Pancreas (tissue), 10 donors: Measurements from ENCODE around the gene SPHKAP. TPM values are rescaled to one million over a fixed set of nuclear protein-coding genes. Genes with fewer than 3 reads are reported as not detected.

Experiments used
- ATAC-seq, 4 donors: fragments of 200-7000 bp; cut with Tn5 transposase; one replicate each; pipeline versions ENCODE4 v1.8.0 to v1.9.1; 2020; ENCODE audit warnings: mild to moderate bottlenecking in 4 of 4, moderate library complexity in 4 of 4
- DNase-seq, 6 donors: peaks; one replicate each; pipeline ENCODE4 v3.0.0-alpha.2; 2020
- FAIRE-seq: peaks from 2 replicates; lab custom pipeline; 2012; peaks lifted over from hg19 to GRCh38; lab: Jason Lieb, UNC
- H3K27ac ChIP-seq, 4 donors: fragments of 200-600 bp; sonication (generic); 1 replicate in 3 of 4; 2 replicates in 1 of 4; pipeline versions ENCODE4 v1.5.0 to v1.8.0; 2020
- H3K27me3 ChIP-seq, 4 donors: fragments of 200-600 bp; one replicate each; pipeline ENCODE4 v1.8.0; 2021
- H3K36me3 ChIP-seq, 3 donors: fragments of 200-600 bp; sonication (generic) in 1 of 3; one replicate each; pipeline versions ENCODE4 v1.5.0 to v1.8.0; 2020 to 2021
- H3K4me1 ChIP-seq, 3 donors: fragments of 200-600 bp; one replicate each; pipeline ENCODE4 v1.8.0; 2021
- H3K4me3 ChIP-seq, 4 donors: fragments of 200-600 bp; sonication (generic) in 2 of 4; one replicate each; pipeline versions ENCODE4 v1.5.0 to v1.8.0; 2020 to 2021
- H3K9me3 ChIP-seq, 4 donors: fragments of 200-600 bp; one replicate each; pipeline ENCODE4 v1.8.0; 2021
- CTCF ChIP-seq, 4 donors: fragments of 200-600 bp; sonication (generic) in 3 of 4; IDR thresholded peaks; one replicate each; pipeline versions ENCODE4 v1.5.0 to v1.8.0; 2021; ENCODE audit warnings: antibody characterized with exemption in 4 of 4
- WGBS, 2 donors: extraction: QIAGEN DNeasy Blood & Tissue Kit; methylation state at CpG; one replicate each; pipeline ENCODE4 v1.1.7; 2013; 5-methylcytosine and 5-hydroxymethylcytosine counted together
- intact Hi-C, 3 donors: fragments of 100-400 bp; cut with DNase I; formaldehyde crosslinking; loops; one replicate each; pipeline versions ENCODE4 v1.11.1 to v1.14.2; 2022
- polyA plus RNA-seq, 2 donors: library from polyadenylated mRNA; stranded (reverse); fragments of 200-250 nt; gene quantifications; one replicate each; pipeline ENCODE4 v1.2.3, GENCODE V29; 2013
- total RNA-seq, 6 donors: library from RNA; stranded (reverse); fragmentation: NEBNext Ultra II Directional in 4 of 6; extraction: Animal tissue kit (Norgen Biotek cat#: 25700) in 4 of 6; gene quantifications; one replicate each; pipeline versions ENCODE4 v1.2.1 to v1.2.4, GENCODE V29; 2021 to 2023
- donor health status: healthy with polysubstance abuse.
- donor health status: DM: no; HTN: no; CAD: no; lungs with moderate emphysema.
- donor health status: DM: no; HTN: no; CAD: no.
- donor health status: control.
- donor health status: control.
- donor health status: Bipolar disorder and iron deficiency.
- donor health status: DM: yes; HTN: yes; CAD: no.
- donor health status: DM: no; HTN: no; CAD: no.
- donor health status: DM: no; HTN: no; CAD: no.
- donor health status: DM: yes; HTN: yes; CAD: no.

The SPHKAP gene
- total and polyA plus RNA-seq, 8 donors = under 0.01 to 0.06 (median 0.02) TPM; not detected in 5

GRCh38 chr2:227990937-227991336, 190.6 kb downstream of the SPHKAP start:
- intact Hi-C loops = no loop called here
- TF ChIP-seq CTCF (IDR thresholded peaks at IDR 0.05) = no peak
- ATAC-seq (no peak), FAIRE-seq (no peak), DNase-seq (no peak)
- no peak overlapping the region for H3K27ac ChIP-seq
- H3K4me1 ChIP-seq = no peaks in the 10 kb centered on the region
- H3K27me3 ChIP-seq = no peaks in the 10 kb centered on the region
- 72 to 75% methylated on average over 4 of the region's 4 CpGs for WGBS, 2 donors
- H3K9me3 ChIP-seq = no peaks in the 10 kb centered on the region
- H3K36me3 ChIP-seq = no peaks in the 10 kb centered on the region
- H3K4me3 ChIP-seq = no peak overlapping the region

GRCh38 chr2:227973241-227973640, 208.2 kb downstream of the SPHKAP start:
- ATAC-seq = no peak
- 72 to 73% methylated on average over 3 of the region's 3 CpGs for WGBS, 2 donors
- DNase-seq = no peak
- H3K27ac ChIP-seq = no peak overlapping the region
- no peak for TF ChIP-seq CTCF (IDR thresholded peaks at IDR 0.05)
- no peak overlapping the region for H3K4me3 ChIP-seq
- FAIRE-seq = no peak
- no peaks in the 10 kb centered on the region for H3K4me1 ChIP-seq
- intact Hi-C loops = no loop called here
- no peaks in the 10 kb centered on the region for H3K27me3 ChIP-seq
- no peaks in the 10 kb centered on the region for H3K36me3 ChIP-seq
- no peaks in the 10 kb centered on the region for H3K9me3 ChIP-seq

- H3K4me1 ChIP-seq = no peaks in the 10 kb centered on the region
- 69 to 78% methylated on average over 7 of the region's 7 CpGs for WGBS, 2 donors
- ATAC-seq (no peak), DNase-seq (no peak), FAIRE-seq (no peak)
- H3K27ac ChIP-seq = no peak overlapping the region
- no peak for TF ChIP-seq CTCF (IDR thresholded peaks at IDR 0.05)
- no peaks in the 10 kb centered on the region for H3K27me3 ChIP-seq
- H3K36me3 ChIP-seq = no peaks in the 10 kb centered on the region
- no peak overlapping the region for H3K4me3 ChIP-seq
- no peaks in the 10 kb centered on the region for H3K9me3 ChIP-seq
- intact Hi-C loops = no loop called here
Observed at GRCh38 chr2:227971619-227972230, 209.8 kb downstream of the SPHKAP start.

- no peaks in the 10 kb centered on the region for H3K4me1 ChIP-seq
- ATAC-seq (no peak), DNase-seq (no peak), FAIRE-seq (no peak)
- intact Hi-C loops = no loop called here
- no peaks in the 10 kb centered on the region for H3K36me3 ChIP-seq
- no peak overlapping the region for H3K27ac ChIP-seq
- H3K9me3 ChIP-seq = no peaks in the 10 kb centered on the region
- no peak for TF ChIP-seq CTCF (IDR thresholded peaks at IDR 0.05)
- WGBS, 2 donors = 71 to 78% methylated on average over 3 of the region's 3 CpGs
- no peak overlapping the region for H3K4me3 ChIP-seq
- no peaks in the 10 kb centered on the region for H3K27me3 ChIP-seq
Observed at GRCh38 chr2:227960317-227960716, 221.2 kb downstream of the SPHKAP start.

GRCh38 chr2:227942965-227943364, 238.5 kb downstream of the SPHKAP start:
- Histone ChIP-seq H3K36me3 (no peaks in the 10 kb centered on the region), H3K27ac (no peak overlapping the region), H3K27me3 (no peaks in the 10 kb centered on the region), H3K4me3 (no peak overlapping the region), H3K4me1 (no peaks in the 10 kb centered on the region), H3K9me3 (no peaks in the 10 kb centered on the region)
- intact Hi-C loops = no loop called here
- DNase-seq = no peak
- no peak for TF ChIP-seq CTCF (IDR thresholded peaks at IDR 0.05)
- 66 to 72% methylated on average over 2 of the region's 2 CpGs for WGBS, 2 donors
- no peak for FAIRE-seq
- ATAC-seq = no peak
